ENCODE measurements around the gene DAD1.
A peak's percentile ranks its signal among the peaks of the same experiment; 100 is the strongest.

The DAD1 gene

GRCh38 chr14:22531451-22532344, 57.3 kb downstream of the DAD1 start:
- peak in 4 of 42 donors; percentile 37 to 62 (median 56) for DNase-seq
- intact Hi-C loops (cut with DNase I): no loop called here

DNA sequence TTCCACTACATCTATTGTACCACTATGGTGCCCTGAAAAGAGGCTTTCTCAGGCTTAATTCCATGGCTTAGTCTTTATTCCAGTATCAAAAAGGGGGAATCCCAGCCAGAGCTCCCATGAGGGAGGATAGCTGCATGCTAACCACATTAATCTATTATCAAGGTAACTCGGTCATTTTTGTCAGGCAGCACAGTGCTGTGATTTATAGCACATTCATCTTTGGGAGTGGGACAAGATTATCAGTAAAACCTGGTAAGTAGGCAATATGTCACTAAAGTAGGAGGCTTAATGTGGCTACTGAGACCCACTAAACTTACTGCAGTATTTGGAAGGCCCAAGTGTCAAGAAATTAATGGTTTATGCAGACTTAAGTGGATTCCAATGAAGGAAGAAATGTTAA, 58.9 kb downstream of the DAD1 start:
- intact Hi-C loops (cut with DNase I): no loop called here
- DNase-seq: no peak

- intact Hi-C loops (cut with DNase I): no loop called here
- DNase-seq: no peak
Measured at GRCh38 chr14:22526744-22527143, 62.3 kb downstream of the DAD1 start.

GRCh38 chr14:22526218-22526617, 62.8 kb downstream of the DAD1 start:
- no peak for DNase-seq
- intact Hi-C loops (cut with DNase I): no loop called here

GRCh38 chr14:22524784-22525161, 64.3 kb downstream of the DAD1 start:
- DNase-seq: no peak
- intact Hi-C loops (cut with DNase I): no loop called here

DNA sequence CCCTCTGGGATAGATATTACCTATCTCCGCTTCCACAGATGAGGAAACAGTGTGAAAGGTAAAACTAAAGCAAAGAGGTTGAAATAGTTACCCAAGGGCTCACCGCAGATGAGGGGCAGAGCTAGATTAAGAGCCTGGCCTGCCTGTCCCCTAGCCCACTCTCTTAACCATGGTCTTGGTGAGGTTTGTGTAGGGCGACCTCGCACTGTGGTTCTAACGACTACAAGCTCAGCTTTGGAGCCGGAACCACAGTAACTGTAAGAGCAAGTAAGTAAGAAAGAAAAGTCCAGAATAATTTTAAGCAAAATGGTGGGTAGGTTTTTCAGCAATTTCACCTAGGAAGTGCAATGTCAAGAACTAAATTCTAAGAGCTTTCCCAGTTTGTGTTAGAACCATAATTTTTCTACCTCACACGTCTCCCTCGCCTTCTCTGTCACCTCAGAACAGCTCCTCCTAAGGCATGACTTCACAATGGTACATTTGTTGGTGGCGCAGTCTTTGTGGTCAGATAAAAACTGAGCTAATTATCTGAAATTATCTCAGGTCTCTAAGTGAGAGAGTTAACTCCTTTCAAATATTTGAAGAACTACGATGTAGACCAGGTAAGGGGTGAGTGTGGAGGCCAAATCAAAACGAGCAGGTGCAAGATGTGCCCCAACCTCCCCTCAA, 64.8 kb downstream of the DAD1 start:
- intact Hi-C loops (cut with DNase I): no loop called here
- no peak for DNase-seq

DNA sequence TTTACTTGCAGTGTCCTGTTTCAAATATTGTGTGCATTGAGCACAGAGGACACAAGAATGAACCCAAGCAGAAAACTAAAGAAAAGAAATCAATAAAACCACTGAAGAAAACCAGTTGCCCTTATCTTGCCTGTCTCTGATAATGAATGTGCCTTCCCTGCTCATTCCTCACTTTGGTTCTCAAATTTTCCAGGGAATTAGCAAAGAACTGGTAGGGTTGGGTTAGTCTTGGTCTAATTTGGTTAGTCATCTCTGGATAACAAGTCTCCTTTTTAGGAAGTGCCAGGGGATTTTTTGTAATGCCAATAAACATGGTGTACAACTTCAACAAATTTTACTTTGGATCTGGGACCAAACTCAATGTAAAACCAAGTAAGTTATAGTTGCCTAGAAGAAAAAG, 65.7 kb downstream of the DAD1 start:
- no peak for DNase-seq
- intact Hi-C loops (cut with DNase I): no loop called here

GRCh38 chr14:22522466-22522957, 66.5 kb downstream of the DAD1 start:
- intact Hi-C loops (cut with DNase I): no loop called here
- no peak for DNase-seq

DNA sequence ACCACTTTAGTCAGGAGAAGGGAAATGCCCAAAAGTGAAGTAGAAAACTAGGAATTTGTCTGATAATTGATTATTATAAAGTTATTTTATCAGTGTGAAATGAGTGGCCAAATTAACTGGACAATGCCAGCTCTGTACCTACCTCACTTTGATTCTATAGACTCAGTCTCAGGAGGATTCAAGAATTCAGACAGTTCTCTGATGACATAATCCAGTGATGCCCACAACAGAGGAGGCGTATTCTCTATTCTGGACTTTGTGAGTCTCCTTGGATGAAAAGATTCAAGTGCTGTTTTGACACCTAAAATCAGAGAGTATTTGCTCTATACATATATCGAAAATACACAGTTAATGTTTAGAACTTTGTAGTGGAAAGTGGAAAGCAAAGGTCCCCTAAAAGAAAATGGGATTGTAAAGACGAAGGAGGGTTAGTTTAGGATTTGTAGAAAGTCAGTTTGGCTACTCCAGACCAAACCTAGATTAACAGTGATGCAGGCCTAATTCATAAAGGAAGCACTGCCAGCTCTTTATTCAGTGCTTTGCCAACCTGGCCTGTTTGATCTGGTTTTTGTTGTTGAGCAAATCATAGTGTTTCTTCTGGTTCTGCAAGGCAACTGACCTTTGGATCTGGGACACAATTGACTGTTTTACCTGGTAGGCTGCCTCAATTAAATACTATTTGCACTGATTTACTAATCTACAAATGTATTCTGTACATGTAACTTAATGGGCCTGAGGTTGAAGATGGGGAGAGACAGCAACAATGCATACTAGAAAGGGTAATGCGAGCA, 67.4 kb downstream of the DAD1 start:
- intact Hi-C loops (cut with DNase I): no loop called here
- no peak for DNase-seq

GRCh38 chr14:22520796-22521195, 68.2 kb downstream of the DAD1 start:
- intact Hi-C loops (cut with DNase I): no loop called here
- no peak for DNase-seq

DNA sequence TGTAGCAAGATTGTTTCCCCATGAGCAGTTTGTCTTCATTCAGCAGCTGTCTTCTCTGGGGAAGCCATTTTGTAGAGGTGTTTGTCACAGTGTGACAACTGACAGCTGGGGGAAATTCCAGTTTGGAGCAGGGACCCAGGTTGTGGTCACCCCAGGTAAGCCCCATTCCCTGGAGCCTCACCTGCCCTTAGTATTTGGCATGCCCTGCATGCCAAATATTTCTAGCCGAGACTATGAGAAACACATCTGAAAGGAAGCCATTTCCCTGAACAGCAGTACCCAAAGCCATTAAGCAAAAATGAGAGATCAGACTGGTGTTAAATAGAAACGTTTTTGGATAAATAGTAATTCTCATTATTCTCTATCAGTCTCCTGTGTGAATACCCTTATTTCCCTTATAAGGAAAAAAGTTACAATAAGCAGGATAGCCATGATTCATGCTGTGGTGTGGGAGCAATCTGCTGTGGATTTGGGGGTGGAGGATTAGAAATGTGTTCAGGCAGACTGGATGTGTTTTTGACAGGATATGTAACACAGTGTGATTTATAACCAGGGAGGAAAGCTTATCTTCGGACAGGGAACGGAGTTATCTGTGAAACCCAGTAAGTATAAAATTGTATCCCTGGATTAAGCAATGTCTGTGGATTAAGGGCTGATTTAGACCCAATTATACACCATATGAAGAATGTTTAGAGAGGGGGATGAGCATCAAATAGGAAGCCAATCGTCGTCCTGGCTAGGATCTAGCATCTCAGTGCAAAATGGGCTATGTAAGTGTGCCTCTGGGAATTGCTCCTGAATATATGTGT, 68.9 kb downstream of the DAD1 start:
- peak in 8 of 42 donors; percentile 6 to 58 (median 40) for DNase-seq
- intact Hi-C loops (cut with DNase I): no loop called here

- intact Hi-C loops (cut with DNase I): no loop called here
- DNase-seq: no peak
Measured at GRCh38 chr14:22518073-22518472, 71.0 kb downstream of the DAD1 start.

DNA sequence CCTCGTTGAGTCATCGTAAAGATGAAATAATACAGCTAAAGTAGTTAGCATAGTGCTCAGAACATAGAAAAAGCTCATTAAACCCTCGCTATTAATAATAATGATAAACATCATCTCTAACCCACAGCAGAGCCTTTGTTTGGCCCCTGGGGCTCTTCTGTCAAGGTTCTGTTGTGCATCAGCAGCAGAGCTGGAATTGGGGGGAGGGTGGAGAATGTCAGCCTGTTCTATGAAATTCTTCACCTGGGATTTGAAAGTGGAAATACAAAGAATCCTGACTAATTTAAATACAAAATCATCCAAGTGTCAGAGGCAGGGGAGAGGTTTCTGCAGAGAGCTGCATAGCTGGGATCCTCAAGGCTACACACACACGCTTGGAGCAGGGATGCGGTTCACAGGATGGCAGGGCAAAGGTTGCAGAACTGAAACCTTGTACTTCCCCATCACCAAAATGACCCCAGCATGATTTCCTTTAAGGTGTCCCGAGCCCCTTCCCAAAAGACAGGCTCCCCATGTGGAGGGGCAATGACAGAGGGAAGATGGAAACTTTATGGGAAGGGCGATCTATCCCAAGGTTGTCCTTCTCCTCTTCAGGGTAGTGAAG, 71.8 kb downstream of the DAD1 start:
- DNase-seq: peak in 24 of 42 donors; percentile 9 to 58 (median 28)

DNA sequence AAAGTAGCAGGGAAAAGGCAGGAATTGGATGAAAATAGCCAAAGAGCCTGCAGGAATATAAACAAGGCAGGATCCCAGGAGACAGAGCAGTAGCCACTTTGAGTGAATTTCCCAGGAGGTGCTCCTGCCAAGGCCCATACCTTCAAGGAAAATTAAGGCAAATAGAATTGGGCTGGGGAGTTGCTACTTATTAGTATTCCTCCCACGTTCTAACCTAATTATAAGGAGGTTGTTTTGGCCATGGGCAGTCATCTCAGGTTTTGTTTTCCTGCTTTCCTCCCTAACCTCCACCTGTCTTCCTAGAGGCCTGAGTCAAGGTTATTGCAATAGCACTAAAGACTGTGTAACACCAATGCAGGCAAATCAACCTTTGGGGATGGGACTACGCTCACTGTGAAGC, 73.1 kb downstream of the DAD1 start:
- no peak for DNase-seq
- intact Hi-C loops (cut with DNase I): no loop called here

More for the DNA sequence above, 71.8 kb downstream of the DAD1 start:
- intact Hi-C loops (cut with DNase I): no loop called here
